Mesothelial cell of epicardium (in vitro differentiated cells): Measurements from ENCODE around the gene C10orf90. TPM values are rescaled to one million over a fixed set of nuclear protein-coding genes. Genes with fewer than 3 reads are reported as not detected.

Source experiments
- DNase-seq, 2 experiments: peaks; one replicate each; pipeline ENCODE4 v3.0.0; 2021; ENCODE audit warnings: low spot score in 2 of 2; ENCODE audit not compliant: unreplicated experiment in 2 of 2
- H3K27ac Mint-ChIP-seq: 2 replicates; pipeline ENCODE4 v1.8.0; 2021; ENCODE audit warnings: mixed read lengths
- H3K27me3 Mint-ChIP-seq: 2 replicates; pipeline ENCODE4 v1.8.0; 2021; ENCODE audit warnings: low read depth, mixed read lengths
- H3K36me3 Mint-ChIP-seq: 2 replicates; pipeline ENCODE4 v1.8.0; 2021; ENCODE audit warnings: mixed read lengths
- H3K4me1 Mint-ChIP-seq: 2 replicates; pipeline ENCODE4 v1.8.0; 2021; ENCODE audit warnings: mixed read lengths
- H3K4me3 Mint-ChIP-seq: 2 replicates; pipeline ENCODE4 v1.8.0; 2021; ENCODE audit warnings: mild to moderate bottlenecking, moderate library complexity, mixed read lengths
- H3K9me3 Mint-ChIP-seq: 2 replicates; pipeline ENCODE4 v1.8.0; 2021; ENCODE audit warnings: mixed read lengths
- CTCF ChIP-seq: fragments of 200-600 bp; sonication (generic); IDR thresholded peaks from one replicate; pipeline ENCODE4 v1.5.0; 2021; ENCODE audit warnings: antibody characterized with exemption; ENCODE audit not compliant: unreplicated experiment
- total RNA-seq: library from RNA; stranded (reverse); gene quantifications from 3 replicates; pipeline ENCODE4 v1.2.1, GENCODE V29; 2021

Gene C10orf90
- total RNA-seq, 1 donor from 2014 or later, result not detected

- H3K27ac Mint-ChIP-seq, result no peak overlapping the region
- H3K27me3 Mint-ChIP-seq, result no peaks in the 10 kb centered on the region
- peaks cover 47% of the 10 kb centered on the region for H3K9me3 Mint-ChIP-seq
- TF ChIP-seq CTCF, result no peak
- no peak overlapping the region for H3K4me3 Mint-ChIP-seq
- H3K4me1 Mint-ChIP-seq, result peaks cover 6% of the 10 kb centered on the region
- DNase-seq, result no peak
- H3K36me3 Mint-ChIP-seq, result peaks cover 7% of the 10 kb centered on the region
Measured at GRCh38 chr10:126690534-126690933, 20.0 kb upstream of the C10orf90 start.

GRCh38 chr10:126689461-126689994, 19.0 kb upstream of the C10orf90 start:
- no peak overlapping the region for H3K27ac Mint-ChIP-seq
- no peak for DNase-seq
- TF ChIP-seq CTCF, result no peak
- peaks cover 40% of the 10 kb centered on the region for H3K9me3 Mint-ChIP-seq
- no peaks in the 10 kb centered on the region for H3K27me3 Mint-ChIP-seq
- H3K4me1 Mint-ChIP-seq, result peaks cover 6% of the 10 kb centered on the region
- H3K4me3 Mint-ChIP-seq, result no peak overlapping the region
- peaks cover 4% of the 10 kb centered on the region for H3K36me3 Mint-ChIP-seq

GRCh38 chr10:126687121-126687606, 16.7 kb upstream of the C10orf90 start:
- Mint-ChIP-seq H3K27me3 (no peaks in the 10 kb centered on the region), H3K27ac (no peak overlapping the region), H3K9me3 (peaks cover 17% of the 10 kb centered on the region), H3K4me3 (no peak overlapping the region), H3K4me1 (peaks cover 2% of the 10 kb centered on the region), H3K36me3 (no peaks in the 10 kb centered on the region)
- no peak for TF ChIP-seq CTCF
- DNase-seq, result no peak

- no peaks in the 10 kb centered on the region for H3K27me3 Mint-ChIP-seq
- H3K36me3 Mint-ChIP-seq, result no peaks in the 10 kb centered on the region
- H3K27ac Mint-ChIP-seq, result no peak overlapping the region
- no peak for DNase-seq
- TF ChIP-seq CTCF, result no peak
- H3K4me3 Mint-ChIP-seq, result no peak overlapping the region
- H3K9me3 Mint-ChIP-seq, result peaks cover 14% of the 10 kb centered on the region
- no peaks in the 10 kb centered on the region for H3K4me1 Mint-ChIP-seq
Measured at GRCh38 chr10:126686719-126687118, 16.2 kb upstream of the C10orf90 start.

- no peak overlapping the region for H3K27ac Mint-ChIP-seq
- DNase-seq, result no peak
Measured at GRCh38 chr10:126686268-126686667, 15.8 kb upstream of the C10orf90 start.

More at GRCh38 chr10:126686268-126686667, 15.8 kb upstream of the C10orf90 start:
- Mint-ChIP-seq H3K9me3 (peaks cover 11% of the 10 kb centered on the region), H3K27me3 (no peaks in the 10 kb centered on the region), H3K36me3 (no peaks in the 10 kb centered on the region), H3K4me3 (no peak overlapping the region), H3K4me1 (no peaks in the 10 kb centered on the region)
- no peak for TF ChIP-seq CTCF
